Mesenchymal stem cell (in vitro differentiated cells and primary cell): ENCODE results near the gene SARS1.

Source experiments
- DNase-seq: peaks from one replicate; pipeline ENCODE4 v3.0.0-alpha.2; 2013
- H2AFZ ChIP-seq: one replicate; pipeline ENCODE4 v1.6.1; 2013; ENCODE audit warnings: low read depth, mild to moderate bottlenecking, control low read depth, inconsistent platforms, low read length, moderate library complexity
- H2AK5ac ChIP-seq: 2 replicates; pipeline ENCODE4 v1.6.1; 2013; ENCODE audit warnings: low read length, moderate library complexity, mild to moderate bottlenecking, inconsistent platforms; ENCODE audit not compliant: severe bottlenecking
- H2BK120ac ChIP-seq: one replicate; pipeline ENCODE4 v1.6.1; 2013; ENCODE audit warnings: low read depth, mild to moderate bottlenecking, inconsistent platforms, low read length, moderate library complexity
- H2BK12ac ChIP-seq, 2 experiments: one replicate each; pipeline ENCODE4 v1.6.1; 2013; ENCODE audit warnings: inconsistent platforms in 2 of 2, low read length in 2 of 2, mild to moderate bottlenecking in 2 of 2, moderate library complexity in 2 of 2, control low read depth in 1 of 2
- H2BK15ac ChIP-seq: one replicate; pipeline ENCODE4 v1.6.1; 2013; ENCODE audit warnings: mild to moderate bottlenecking, low read depth, inconsistent platforms; ENCODE audit not compliant: poor library complexity, severe bottlenecking
- H2BK5ac ChIP-seq: 2 replicates; pipeline ENCODE4 v1.6.1; 2013; ENCODE audit warnings: low read depth, mild to moderate bottlenecking, low read length, control low read depth, inconsistent platforms; ENCODE audit not compliant: poor library complexity, severe bottlenecking
- H3K14ac ChIP-seq, 2 experiments: one replicate each; pipeline ENCODE4 v1.6.1; 2013; ENCODE audit warnings: inconsistent platforms in 2 of 2, low read length in 2 of 2, control low read depth in 1 of 2, mild to moderate bottlenecking in 1 of 2, moderate library complexity in 1 of 2
- H3K18ac ChIP-seq, 2 experiments: one replicate each; pipeline ENCODE4 v1.6.1; 2013; ENCODE audit warnings: inconsistent platforms in 2 of 2, low read length in 2 of 2, control low read depth in 1 of 2, low read depth in 1 of 2, mild to moderate bottlenecking in 1 of 2
- H3K23ac ChIP-seq, 2 experiments: one replicate each; pipeline ENCODE4 v1.6.1; 2013; ENCODE audit warnings: inconsistent platforms in 2 of 2, low read length in 2 of 2, mild to moderate bottlenecking in 2 of 2, moderate library complexity in 2 of 2, control low read depth in 1 of 2
- H3K27ac ChIP-seq: 2 replicates; pipeline ENCODE4 v1.5.1; 2013; ENCODE audit warnings: mild to moderate bottlenecking, moderate library complexity, low read length, control low read depth, inconsistent platforms; ENCODE audit not compliant: poor library complexity, severe bottlenecking
- H3K27me3 ChIP-seq, 2 experiments: 2 replicates each; pipeline versions ENCODE4 v1.6.1 to v1.7.0; 2013; ENCODE audit warnings: low read length in 2 of 2, mild to moderate bottlenecking in 2 of 2, moderate library complexity in 2 of 2, control low read depth in 1 of 2, inconsistent platforms in 1 of 2; ENCODE audit not compliant: control insufficient read depth in 1 of 2, insufficient read depth in 1 of 2
- H3K36me3 ChIP-seq, 2 experiments: 2 replicates each; pipeline versions ENCODE4 v1.6.1 to v1.7.0; 2013; ENCODE audit warnings: low read length in 2 of 2, control low read depth in 1 of 2, inconsistent platforms in 1 of 2, low read depth in 1 of 2, mild to moderate bottlenecking in 1 of 2; ENCODE audit not compliant: insufficient read depth in 2 of 2, control insufficient read depth in 1 of 2
- H3K4ac ChIP-seq, 2 experiments: one replicate each; pipeline ENCODE4 v1.6.1; 2013; ENCODE audit warnings: inconsistent platforms in 2 of 2, low read length in 2 of 2, mild to moderate bottlenecking in 2 of 2, moderate library complexity in 2 of 2, control low read depth in 1 of 2, low read depth in 1 of 2
- H3K4me1 ChIP-seq: 2 replicates; pipeline ENCODE4 v1.6.1; 2013; ENCODE audit warnings: low read depth, low read length, control low read depth; ENCODE audit not compliant: control insufficient read depth, insufficient read depth
- H3K4me2 ChIP-seq: 2 replicates; pipeline ENCODE4 v1.6.1; 2013; ENCODE audit warnings: low read length, mild to moderate bottlenecking, inconsistent platforms; ENCODE audit not compliant: poor library complexity, severe bottlenecking
- H3K4me3 ChIP-seq, 2 experiments: 2 replicates each; pipeline versions ENCODE4 v1.5.1 to v1.7.0; 2013; ENCODE audit warnings: low read length in 2 of 2, mild to moderate bottlenecking in 2 of 2, control low read depth in 1 of 2, low read depth in 1 of 2; ENCODE audit not compliant: insufficient read depth in 1 of 2
- H3K79me1 ChIP-seq: replicated peaks from 2 replicates; pipeline ENCODE4 v1.6.1; 2013; ENCODE audit warnings: mild to moderate bottlenecking, control low read depth, low read length, inconsistent platforms; ENCODE audit not compliant: poor library complexity, severe bottlenecking
- H3K9ac ChIP-seq: 2 replicates; pipeline ENCODE4 v1.7.0; 2013; ENCODE audit warnings: mild to moderate bottlenecking, low read length, moderate library complexity
- H3K9me3 ChIP-seq: 2 replicates; pipeline ENCODE4 v1.7.0; 2013; ENCODE audit warnings: mild to moderate bottlenecking, low read length; ENCODE audit not compliant: control insufficient read depth
- H4K8ac ChIP-seq: one replicate; pipeline ENCODE4 v1.6.1; 2013; ENCODE audit warnings: inconsistent platforms, mild to moderate bottlenecking, low read length, moderate library complexity
- H4K91ac ChIP-seq: one replicate; pipeline ENCODE4 v1.6.1; 2013; ENCODE audit warnings: mild to moderate bottlenecking, low read length, inconsistent platforms
- WGBS: methylation state at CpG from one replicate; pipeline ENCODE4 v1.1.7; 2013; ENCODE audit warnings: mixed read lengths; 5-methylcytosine and 5-hydroxymethylcytosine counted together

The SARS1 gene

GRCh38 chr1:109204484-109204883 lies 9.2 kb upstream of the SARS1 start:
- no peak overlapping the region for H3K27ac ChIP-seq
- H3K79me1 ChIP-seq: no peaks in the 10 kb centered on the region
- peaks cover 2% of the 10 kb centered on the region for H3K4me1 ChIP-seq
- H4K8ac ChIP-seq: no peak overlapping the region
- H3K14ac ChIP-seq: no peak overlapping the region
- no peak overlapping the region for H3K4me3 ChIP-seq
- H3K18ac ChIP-seq: no peak overlapping the region
- H3K4me2 ChIP-seq: no peak overlapping the region
- no peaks in the 10 kb centered on the region for H3K36me3 ChIP-seq
- H2BK12ac ChIP-seq: no peak overlapping the region
- no peak overlapping the region for H3K23ac ChIP-seq
- H2BK5ac ChIP-seq: no peak overlapping the region
- H2AFZ ChIP-seq: no peak overlapping the region
- H3K9ac ChIP-seq: no peak overlapping the region
- H2BK120ac ChIP-seq: no peak overlapping the region
- no peak overlapping the region for H4K91ac ChIP-seq
- H2AK5ac ChIP-seq: no peak overlapping the region
- H3K27me3 ChIP-seq: no peaks in the 10 kb centered on the region
- H3K4ac ChIP-seq: no peak overlapping the region
- WGBS: 88% methylated on average over 5 of the region's 5 CpGs
- H3K9me3 ChIP-seq: no peaks in the 10 kb centered on the region
- H2BK15ac ChIP-seq: no peak overlapping the region
- no peak for DNase-seq

GRCh38 chr1:109206339-109206738 lies 7.4 kb upstream of the SARS1 start:
- H3K27ac ChIP-seq: no peak overlapping the region
- no peaks in the 10 kb centered on the region for H3K27me3 ChIP-seq
- DNase-seq: no peak
- no peak overlapping the region for H2AFZ ChIP-seq
- no peak overlapping the region for H2BK15ac ChIP-seq
- H2BK5ac ChIP-seq: no peak overlapping the region
- H3K4me2 ChIP-seq: no peak overlapping the region
- no peak overlapping the region for H3K4ac ChIP-seq
- no peak overlapping the region for H3K4me3 ChIP-seq
- no peaks in the 10 kb centered on the region for H3K36me3 ChIP-seq
- H3K4me1 ChIP-seq: peaks cover under 1% of the 10 kb centered on the region
- no peak overlapping the region for H3K18ac ChIP-seq
- H3K9me3 ChIP-seq: no peaks in the 10 kb centered on the region
- no peak overlapping the region for H3K9ac ChIP-seq
- no peak overlapping the region for H3K23ac ChIP-seq
- no CpG with 5 or more reads among the region's 2 CpGs for WGBS
- no peak overlapping the region for H2BK120ac ChIP-seq
- no peak overlapping the region for H4K8ac ChIP-seq
- no peak overlapping the region for H3K14ac ChIP-seq
- H2BK12ac ChIP-seq: no peak overlapping the region
- H3K79me1 ChIP-seq: no peaks in the 10 kb centered on the region
- H4K91ac ChIP-seq: no peak overlapping the region
- H2AK5ac ChIP-seq: no peak overlapping the region

GRCh38 chr1:109207467-109208103 lies 6.1 kb upstream of the SARS1 start:
- H3K9me3 ChIP-seq: no peaks in the 10 kb centered on the region
- no peak overlapping the region for H3K4me3 ChIP-seq
- H4K91ac ChIP-seq: no peak overlapping the region
- no peak overlapping the region for H2AFZ ChIP-seq
- no peak overlapping the region for H4K8ac ChIP-seq
- no peaks in the 10 kb centered on the region for H3K27me3 ChIP-seq
- no peak overlapping the region for H2BK15ac ChIP-seq
- no peaks in the 10 kb centered on the region for H3K79me1 ChIP-seq
- 90% methylated on average over 7 of the region's 7 CpGs for WGBS
- H3K4ac ChIP-seq: no peak overlapping the region
- H3K27ac ChIP-seq: no peak overlapping the region
- DNase-seq: no peak
- H3K23ac ChIP-seq: no peak overlapping the region
- H2AK5ac ChIP-seq: no peak overlapping the region
- H3K9ac ChIP-seq: no peak overlapping the region
- no peaks in the 10 kb centered on the region for H3K4me1 ChIP-seq
- H3K14ac ChIP-seq: no peak overlapping the region
- no peak overlapping the region for H2BK12ac ChIP-seq
- no peak overlapping the region for H3K18ac ChIP-seq
- H2BK5ac ChIP-seq: no peak overlapping the region
- H2BK120ac ChIP-seq: no peak overlapping the region
- no peaks in the 10 kb centered on the region for H3K36me3 ChIP-seq
- no peak overlapping the region for H3K4me2 ChIP-seq

- H3K36me3 ChIP-seq: no peaks in the 10 kb centered on the region
- no peak for DNase-seq
- H3K79me1 ChIP-seq: no peaks in the 10 kb centered on the region
- no peak overlapping the region for H3K4ac ChIP-seq
- 94% methylated on average over 6 of the region's 7 CpGs for WGBS
- no peak overlapping the region for H2BK15ac ChIP-seq
- H4K8ac ChIP-seq: no peak overlapping the region
- H3K4me1 ChIP-seq: no peaks in the 10 kb centered on the region
- no peak overlapping the region for H3K23ac ChIP-seq
- peak overlapping the region; percentile 74 for H3K9ac ChIP-seq
- no peak overlapping the region for H2BK120ac ChIP-seq
- no peak overlapping the region for H3K18ac ChIP-seq
- H2AFZ ChIP-seq: no peak overlapping the region
- no peak overlapping the region for H3K14ac ChIP-seq
- no peaks in the 10 kb centered on the region for H3K27me3 ChIP-seq
- H3K9me3 ChIP-seq: no peaks in the 10 kb centered on the region
- no peak overlapping the region for H2BK12ac ChIP-seq
- H3K4me2 ChIP-seq: no peak overlapping the region
- H4K91ac ChIP-seq: no peak overlapping the region
- no peak overlapping the region for H2AK5ac ChIP-seq
- H3K4me3 ChIP-seq: peak overlapping the region in 1 of 2 experiments; percentile 73
- no peak overlapping the region for H2BK5ac ChIP-seq
- no peak overlapping the region for H3K27ac ChIP-seq
Observed at GRCh38 chr1:109208394-109208793, 5.3 kb upstream of the SARS1 start.
